ENCODE results near the gene NRBF2. TPM values are rescaled to one million over a fixed set of nuclear protein-coding genes. Genes with fewer than 3 reads are reported as not detected.

The NRBF2 gene
- total RNA-seq, result 59.7 and 71.4 TPM in 2 replicates

DNA sequence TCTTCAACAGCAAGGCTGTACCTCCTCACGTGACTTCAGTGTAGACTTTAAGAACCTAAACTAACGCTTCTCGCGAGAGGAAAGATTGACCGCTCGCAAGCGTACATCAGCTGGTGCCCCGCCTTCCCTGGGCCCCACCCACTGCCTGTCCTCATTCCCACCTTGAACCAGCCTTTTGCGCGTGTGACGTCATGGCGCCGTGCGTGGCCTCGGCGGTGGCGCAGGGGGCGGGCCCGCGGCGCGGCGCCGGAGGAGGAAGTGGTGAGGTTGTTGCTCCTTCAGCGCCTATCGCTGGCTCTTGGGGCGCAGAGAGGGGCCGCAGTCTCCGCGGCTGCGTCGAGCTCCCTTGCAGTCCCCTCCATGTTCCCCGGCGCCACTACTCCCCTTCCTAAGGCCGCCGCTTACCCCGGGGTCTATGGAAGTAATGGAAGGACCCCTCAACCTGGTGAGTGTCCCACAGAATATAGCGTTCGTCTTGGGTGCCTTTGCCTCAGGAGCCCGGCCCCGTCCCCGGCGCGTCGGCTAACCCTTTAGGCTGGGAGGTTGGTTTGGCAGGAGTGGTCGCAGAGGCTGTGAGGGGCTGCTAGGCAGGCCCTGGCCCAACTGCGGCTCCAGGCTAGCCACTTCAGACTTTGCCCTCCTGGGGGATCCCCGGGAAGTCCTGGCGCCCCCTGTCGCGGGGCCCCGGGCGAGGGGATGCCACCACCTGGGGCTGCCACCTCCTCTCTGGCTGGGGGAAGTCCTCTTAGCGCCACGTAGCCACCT, at the start of gene NRBF2:
TSS of gene NRBF2 (plus strand) at position 273 of the 765 bp plus-strand sequence. CDS start at position 416, 143 bp downstream.

